Epithelial cell of proximal tubule (primary cell): Measurements from ENCODE around the gene DOCK6. TPM values are rescaled to one million over a fixed set of nuclear protein-coding genes. Genes with fewer than 3 reads are reported as not detected.

Source experiments
- DNase-seq: peaks from one replicate; pipeline ENCODE4 v3.0.0-alpha.2; 2011; ENCODE audit warnings: low read depth
- H3K4me3 ChIP-seq: 2 replicates; pipeline ENCODE4 v1.5.1; 2011; ENCODE audit warnings: low read depth, mild to moderate bottlenecking, low read length
- CTCF ChIP-seq: conservative IDR thresholded peaks from 2 replicates; pipeline ENCODE4 v1.5.1; 2012; ENCODE audit warnings: low read depth, mild to moderate bottlenecking, low read length
- total RNA-seq: library from RNA; depleted of rRNA; stranded (reverse); fragments of >200 nt; gene quantifications from 2 replicates; pipeline ENCODE4 v1.2.3, GENCODE V29; 2015

The DOCK6 gene
- total RNA-seq, 1 donor from 2014 or later = 17.2 TPM

- DNase-seq = no peak
- TF ChIP-seq CTCF = no peak
- H3K4me3 ChIP-seq = no peak overlapping the region
Observed at GRCh38 chr19:11214387-11214786, 47.9 kb downstream of the DOCK6 start.

GRCh38 chr19:11210656-11210928, 51.7 kb downstream of the DOCK6 start:
- no peak for TF ChIP-seq CTCF
- DNase-seq = no peak
- no peak overlapping the region for H3K4me3 ChIP-seq

- no peak for DNase-seq
- TF ChIP-seq CTCF = no peak
Observed at GRCh38 chr19:11209839-11210655, 52.3 kb downstream of the DOCK6 start.

GRCh38 chr19:11208561-11209471, 53.5 kb downstream of the DOCK6 start:
- no peak for TF ChIP-seq CTCF
- no peak overlapping the region for H3K4me3 ChIP-seq
- no peak for DNase-seq

More at GRCh38 chr19:11209839-11210655, 52.3 kb downstream of the DOCK6 start:
- no peak overlapping the region for H3K4me3 ChIP-seq

GRCh38 chr19:11205939-11206570, 56.3 kb downstream of the DOCK6 start:
- no peak for TF ChIP-seq CTCF
- H3K4me3 ChIP-seq = no peak overlapping the region
- DNase-seq = no peak

GRCh38 chr19:11204943-11205349, 57.4 kb downstream of the DOCK6 start:
- peak; percentile 39 for DNase-seq
- no peak overlapping the region for H3K4me3 ChIP-seq
- TF ChIP-seq CTCF = no peak
